Neural cell (in vitro differentiated cells): ENCODE results near the gene ACVR1C.

ENCODE experiments used
- EP300 ChIP-seq: fragments of 450-650 bp; conservative IDR thresholded peaks from 2 replicates; pipeline ENCODE4 v1.6.1; 2014; ENCODE audit warnings: antibody characterized with exemption, mild to moderate bottlenecking, moderate library complexity; ENCODE audit not compliant: poor library complexity, severe bottlenecking
- EZH2 ChIP-seq: fragments of 200-600, 300-800 bp; shearing (Covaris generic), sonication (generic); IDR thresholded peaks from 2 replicates; pipeline ENCODE4 v1.6.1; 2014; ENCODE audit warnings: antibody characterized with exemption, low read length, borderline replicate concordance, mild to moderate bottlenecking; ENCODE audit not compliant: insufficient read depth, poor library complexity, severe bottlenecking
- MXI1 ChIP-seq: fragments of 450-650 bp; conservative IDR thresholded peaks from 2 replicates; pipeline ENCODE4 v1.6.1; 2014; ENCODE audit warnings: antibody characterized with exemption, mild to moderate bottlenecking; ENCODE audit not compliant: poor library complexity, severe bottlenecking
- POLR2AphosphoS5 ChIP-seq: IDR thresholded peaks from 2 replicates; pipeline ENCODE4 v1.6.1; 2012
- RAD21 ChIP-seq: fragments of 450-650 bp; conservative IDR thresholded peaks from 2 replicates; pipeline ENCODE4 v1.6.1; 2014; ENCODE audit warnings: antibody characterized with exemption, mild to moderate bottlenecking, moderate library complexity
- SMC3 ChIP-seq: fragments of 450-650 bp; conservative IDR thresholded peaks from 2 replicates; pipeline ENCODE4 v1.6.1; 2014; ENCODE audit warnings: antibody characterized with exemption, mild to moderate bottlenecking, moderate library complexity; ENCODE audit not compliant: poor library complexity
- TF ChIP-seq, protein P1 (sequence below): fragments of 450-650 bp; IDR thresholded peaks from 2 replicates; pipeline ENCODE4 v1.5.1; 2014; ENCODE audit warnings: antibody characterized with exemption, mild to moderate bottlenecking, moderate library complexity; ENCODE audit not compliant: poor library complexity, severe bottlenecking
- TF ChIP-seq, protein P2 (sequence below): IDR thresholded peaks from 2 replicates; pipeline ENCODE4 v1.6.1; 2012; ENCODE audit warnings: borderline replicate concordance

DNA sequence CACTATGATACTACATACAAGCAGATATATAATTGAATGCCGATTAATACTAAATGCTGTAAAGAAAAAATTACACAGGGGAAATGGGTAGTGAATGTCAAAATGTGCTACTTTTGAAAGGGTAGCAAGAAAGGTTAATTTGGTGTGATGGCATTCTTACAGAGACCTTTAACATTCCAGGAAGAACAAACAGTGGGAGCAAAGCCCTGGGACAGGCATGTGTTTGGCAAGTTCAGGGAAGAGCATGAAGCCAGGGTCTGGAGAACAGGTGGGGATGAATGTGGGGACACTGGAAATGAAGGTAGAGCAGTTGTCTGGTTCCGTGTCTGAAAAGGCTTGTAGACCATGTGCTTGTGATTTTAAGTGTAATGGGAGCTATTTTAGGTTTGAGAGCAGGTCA is 102.6 kb downstream of the ACVR1C start:
- TF ChIP-seq, protein P1, sequence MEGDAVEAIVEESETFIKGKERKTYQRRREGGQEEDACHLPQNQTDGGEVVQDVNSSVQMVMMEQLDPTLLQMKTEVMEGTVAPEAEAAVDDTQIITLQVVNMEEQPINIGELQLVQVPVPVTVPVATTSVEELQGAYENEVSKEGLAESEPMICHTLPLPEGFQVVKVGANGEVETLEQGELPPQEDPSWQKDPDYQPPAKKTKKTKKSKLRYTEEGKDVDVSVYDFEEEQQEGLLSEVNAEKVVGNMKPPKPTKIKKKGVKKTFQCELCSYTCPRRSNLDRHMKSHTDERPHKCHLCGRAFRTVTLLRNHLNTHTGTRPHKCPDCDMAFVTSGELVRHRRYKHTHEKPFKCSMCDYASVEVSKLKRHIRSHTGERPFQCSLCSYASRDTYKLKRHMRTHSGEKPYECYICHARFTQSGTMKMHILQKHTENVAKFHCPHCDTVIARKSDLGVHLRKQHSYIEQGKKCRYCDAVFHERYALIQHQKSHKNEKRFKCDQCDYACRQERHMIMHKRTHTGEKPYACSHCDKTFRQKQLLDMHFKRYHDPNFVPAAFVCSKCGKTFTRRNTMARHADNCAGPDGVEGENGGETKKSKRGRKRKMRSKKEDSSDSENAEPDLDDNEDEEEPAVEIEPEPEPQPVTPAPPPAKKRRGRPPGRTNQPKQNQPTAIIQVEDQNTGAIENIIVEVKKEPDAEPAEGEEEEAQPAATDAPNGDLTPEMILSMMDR = no peak
- TF ChIP-seq EP300 = no peak
- TF ChIP-seq, protein P2, sequence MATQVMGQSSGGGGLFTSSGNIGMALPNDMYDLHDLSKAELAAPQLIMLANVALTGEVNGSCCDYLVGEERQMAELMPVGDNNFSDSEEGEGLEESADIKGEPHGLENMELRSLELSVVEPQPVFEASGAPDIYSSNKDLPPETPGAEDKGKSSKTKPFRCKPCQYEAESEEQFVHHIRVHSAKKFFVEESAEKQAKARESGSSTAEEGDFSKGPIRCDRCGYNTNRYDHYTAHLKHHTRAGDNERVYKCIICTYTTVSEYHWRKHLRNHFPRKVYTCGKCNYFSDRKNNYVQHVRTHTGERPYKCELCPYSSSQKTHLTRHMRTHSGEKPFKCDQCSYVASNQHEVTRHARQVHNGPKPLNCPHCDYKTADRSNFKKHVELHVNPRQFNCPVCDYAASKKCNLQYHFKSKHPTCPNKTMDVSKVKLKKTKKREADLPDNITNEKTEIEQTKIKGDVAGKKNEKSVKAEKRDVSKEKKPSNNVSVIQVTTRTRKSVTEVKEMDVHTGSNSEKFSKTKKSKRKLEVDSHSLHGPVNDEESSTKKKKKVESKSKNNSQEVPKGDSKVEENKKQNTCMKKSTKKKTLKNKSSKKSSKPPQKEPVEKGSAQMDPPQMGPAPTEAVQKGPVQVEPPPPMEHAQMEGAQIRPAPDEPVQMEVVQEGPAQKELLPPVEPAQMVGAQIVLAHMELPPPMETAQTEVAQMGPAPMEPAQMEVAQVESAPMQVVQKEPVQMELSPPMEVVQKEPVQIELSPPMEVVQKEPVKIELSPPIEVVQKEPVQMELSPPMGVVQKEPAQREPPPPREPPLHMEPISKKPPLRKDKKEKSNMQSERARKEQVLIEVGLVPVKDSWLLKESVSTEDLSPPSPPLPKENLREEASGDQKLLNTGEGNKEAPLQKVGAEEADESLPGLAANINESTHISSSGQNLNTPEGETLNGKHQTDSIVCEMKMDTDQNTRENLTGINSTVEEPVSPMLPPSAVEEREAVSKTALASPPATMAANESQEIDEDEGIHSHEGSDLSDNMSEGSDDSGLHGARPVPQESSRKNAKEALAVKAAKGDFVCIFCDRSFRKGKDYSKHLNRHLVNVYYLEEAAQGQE = no peak
- no peak for TF ChIP-seq POLR2AphosphoS5
- TF ChIP-seq EZH2 = no peak
- TF ChIP-seq RAD21 = no peak
- TF ChIP-seq SMC3 = no peak
- TF ChIP-seq MXI1 = no peak
